Gastroesophageal sphincter (tissue), 3 donors: ENCODE measurements around the gene PRR35.

Experiments
- CTCF ChIP-seq, 4 experiments: fragments of 200-600 bp in 2 of 4; fragments of 450-650 bp in 2 of 4; sonication (generic) in 1 of 4; IDR thresholded peaks; one replicate each; pipeline ENCODE4 v1.5.1; 2017 to 2019; ENCODE audit warnings: antibody characterized with exemption in 4 of 4, mild to moderate bottlenecking in 2 of 4, moderate library complexity in 2 of 4
- POLR2A ChIP-seq, 2 donors: fragments of 450-650 bp; IDR thresholded peaks; one replicate each; pipeline ENCODE4 v1.6.1; 2017; ENCODE audit warnings: antibody characterized with exemption in 2 of 2, mild to moderate bottlenecking in 2 of 2, moderate library complexity in 1 of 2

- TF ChIP-seq CTCF (IDR thresholded peaks at IDR 0.05) = no peak
- no peak for TF ChIP-seq POLR2A (IDR thresholded peaks at IDR 0.05)
Observed at GRCh38 chr16:528111-529011, 31.8 kb upstream of the PRR35 start.
